ENCODE measurements around the gene FBXO41. TPM values are rescaled to one million over a fixed set of nuclear protein-coding genes. Genes with fewer than 3 reads are reported as not detected.

FBXO41 gene
- total and polyA plus RNA-seq, 9 donors = 1.7 to 3.1 (median 2.9) TPM

GRCh38 chr2:73294239-73294638, 10.0 kb upstream of the FBXO41 start:
- no peak for TF ChIP-seq EP300 (IDR thresholded peaks at IDR 0.05)
- TF ChIP-seq CTCF (IDR thresholded peaks at IDR 0.05) = no peak
- no peak for TF ChIP-seq POLR2A (IDR thresholded peaks at IDR 0.05)
- Histone ChIP-seq H3K36me3 (no peaks in the 10 kb centered on the region), H3K4me1 (ENCODE audit: insufficient read depth) (peaks cover 10% of the 10 kb centered on the region), H3K27ac (no peak overlapping the region), H3K4me3 (no peak overlapping the region), H3K27me3 (peaks cover 10% of the 10 kb centered on the region), H3K9me3 (no peaks in the 10 kb centered on the region)
- intact Hi-C loops (cut with DNase I) = no loop called here
- no peak for DNase-seq
- WGBS, 3 donors = 75 to 92% (median 92%) methylated on average over 2 of the region's 2 CpGs

GRCh38 chr2:73293534-73294171, 9.4 kb upstream of the FBXO41 start, which contains the start of gene EGR4:
Gene EGR4, minus strand, starts transcription at chr2:73293548. Its CDS starts 231 bp downstream, at chr2:73293317.
- Histone ChIP-seq H3K4me3 (peak within 1 kb of the TSS; percentile 9), H3K9me3 (no peaks in the 10 kb centered on the region), H3K27ac (no peak within 1 kb of the TSS), H3K27me3 (peaks cover 10% of the 10 kb centered on the region), H3K4me1 (ENCODE audit: insufficient read depth) (peaks cover 10% of the 10 kb centered on the region), H3K36me3 (no peaks in the 10 kb centered on the region)
- intact Hi-C loops (cut with DNase I) = no loop called here
- TF ChIP-seq POLR2A (IDR thresholded peaks at IDR 0.05) (no peak), CTCF (IDR thresholded peaks at IDR 0.05) (no peak), EP300 (IDR thresholded peaks at IDR 0.05) (no peak)
- peak in 2 of 5 donors; percentile 25 to 43 for DNase-seq
- 1 to 2% (median 1%) methylated on average over 28 to 45 of the region's 45 CpGs for WGBS, 3 donors

- H3K27ac ChIP-seq = no peak overlapping the region
- DNase-seq = no peak
- no peak for TF ChIP-seq CTCF (IDR thresholded peaks at IDR 0.05)
- no peak for TF ChIP-seq POLR2A (IDR thresholded peaks at IDR 0.05)
- TF ChIP-seq EP300 (IDR thresholded peaks at IDR 0.05) = no peak
- H3K4me1 ChIP-seq (ENCODE audit: insufficient read depth) = peaks cover 10% of the 10 kb centered on the region
- H3K36me3 ChIP-seq = no peaks in the 10 kb centered on the region
- intact Hi-C loops (cut with DNase I) = no loop called here
- no peaks in the 10 kb centered on the region for H3K9me3 ChIP-seq
- H3K27me3 ChIP-seq = peaks cover 10% of the 10 kb centered on the region
- H3K4me3 ChIP-seq = peak overlapping the region; percentile 9
- 1 to 2% (median 2%) methylated on average over 38 to 64 of the region's 64 CpGs for WGBS, 3 donors
These were observed 8.7 kb upstream of the FBXO41 start for GRCh38 chr2:73292906-73293533.

- H3K9me3 ChIP-seq = no peaks in the 10 kb centered on the region
- intact Hi-C loops (cut with DNase I) = no loop called here
- H3K27ac ChIP-seq = no peak overlapping the region
- TF ChIP-seq CTCF (IDR thresholded peaks at IDR 0.05) = no peak
- TF ChIP-seq EP300 (IDR thresholded peaks at IDR 0.05) = no peak
- no peak for TF ChIP-seq POLR2A (IDR thresholded peaks at IDR 0.05)
- H3K27me3 ChIP-seq = peaks cover 10% of the 10 kb centered on the region
- H3K36me3 ChIP-seq = no peaks in the 10 kb centered on the region
- WGBS, 3 donors = 2 to 7% (median 4%) methylated on average over 25 to 38 of the region's 38 CpGs
- DNase-seq = no peak
- peaks cover 10% of the 10 kb centered on the region for H3K4me1 ChIP-seq (ENCODE audit: insufficient read depth)
- no peak overlapping the region for H3K4me3 ChIP-seq
These were observed 8.1 kb upstream of the FBXO41 start for GRCh38 chr2:73292316-73292905.
